ENCODE data around the gene PRB2. TPM values are rescaled to one million over a fixed set of nuclear protein-coding genes. Genes with fewer than 3 reads are reported as not detected.
"Not testable (repeated sequence)": the region's sequence is repeated elsewhere in the genome, so short reads cannot be mapped to it uniquely, and the experiment has no call there.

Gene PRB2
- total and polyA plus RNA-seq, 9 of the 15 experiments (the other 6 are each of a cell fraction or from before 2014, with no cell fraction given), result not detected

DNA sequence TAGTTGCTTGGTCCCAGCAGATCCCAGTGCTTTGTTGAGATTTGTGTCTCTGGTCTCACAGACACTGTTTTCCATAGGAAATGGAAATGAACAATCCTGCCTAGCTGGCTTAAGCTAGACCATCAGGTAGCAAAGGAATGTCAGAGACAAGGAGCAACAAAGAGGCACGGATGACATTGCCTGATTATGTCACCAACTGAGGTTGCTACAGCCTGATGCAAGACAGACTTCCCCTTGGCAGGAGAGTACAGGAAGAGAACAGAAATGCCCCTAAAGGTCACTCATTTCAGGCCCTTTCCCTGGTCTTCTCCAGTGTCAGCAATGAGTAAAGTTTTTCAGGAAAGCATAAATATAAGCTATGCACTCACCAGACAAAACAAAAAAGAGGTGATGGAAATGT is 2.0 kb upstream of the PRB2 start:
- POLR2A ChIA-PET, result no interaction called here
- Histone ChIP-seq H3K27me3 (ENCODE audit: control insufficient read depth in 2 of 2, insufficient read depth in 2 of 2, low read length in 2 of 2) (no peaks in the 10 kb centered on the region), H2AFZ (ENCODE audit: low read depth, low read length) (no peak overlapping the region), H3K4me2 (ENCODE audit: insufficient read depth, low read length) (no peak overlapping the region), H3K9me1 (ENCODE audit: control insufficient read depth, insufficient read depth, low read length) (no peaks in the 10 kb centered on the region), H3K9me3 (replicated peaks; ENCODE audit: control insufficient read depth, insufficient read depth, low read depth, low read length) (no peaks in the 10 kb centered on the region), H3K27ac (ENCODE audit: extremely low read depth, low read depth, low read length) (no peak overlapping the region), H3K9ac (ENCODE audit: insufficient read depth in 1 of 2, low read depth in 2 of 2, low read length in 2 of 2) (no peak overlapping the region), H3K4me3 (no peak overlapping the region), H4K20me1 (replicated peaks; ENCODE audit: control insufficient read depth, insufficient read depth, low read length) (no peaks in the 10 kb centered on the region), H3K36me3 (ENCODE audit: control insufficient read depth, insufficient read depth, low read length) (no peaks in the 10 kb centered on the region), H3K4me1 (replicated peaks in 1 of 2; ENCODE audit: control insufficient read depth in 2 of 2, insufficient read depth in 2 of 2, low read length in 2 of 2) (no peaks in the 10 kb centered on the region), H3K79me2 (ENCODE audit: control insufficient read depth, insufficient read depth, low read length) (no peaks in the 10 kb centered on the region)
- 0% methylated on average over 1 of the region's 1 CpG for WGBS (ENCODE audit: insufficient coverage, low coverage, missing lambda C conversion rate)
- TF ChIP-seq ZNF239 (CRISPR knock-in tag; IDR thresholded peaks at IDR 0.05) (no peak), RFX5 (IDR thresholded peaks at IDR 0.05; ENCODE audit: low read depth, low read length) (no peak), NFE2 (IDR thresholded peaks at IDR 0.05; ENCODE audit: low read depth) (no peak), GABPA (tag; conservative IDR thresholded peaks at IDR 0.05; ENCODE audit: low read depth) (no peak), FOXJ2 (tag; IDR thresholded peaks at IDR 0.05) (no peak), KLF1 (tag; IDR thresholded peaks at IDR 0.05) (no peak), ZFPM2 (CRISPR knock-in tag; IDR thresholded peaks at IDR 0.05) (no peak), FOXJ3 (CRISPR knock-in tag; IDR thresholded peaks at IDR 0.05) (no peak)
- ATAC-seq, result no peak
- no peak for DNase-seq (ENCODE audit: extremely low read depth in 1 of 4, low spot score in 3 of 4)
- intact Hi-C loops (cut with micrococcal nuclease), result no loop called here
- CTCF ChIA-PET (ENCODE audit: low intra/inter-chr PET ratio), result no interaction called here
- BruUV-seq (replicated peaks), result no TSS peak
- in situ Hi-C loops (cut with MboI), result loop anchor here (5.0 kb wide), 1 partner anchor 50 kb away; no protein-coding TSS in a partner anchor
- FAIRE-seq, result no peak

DNA sequence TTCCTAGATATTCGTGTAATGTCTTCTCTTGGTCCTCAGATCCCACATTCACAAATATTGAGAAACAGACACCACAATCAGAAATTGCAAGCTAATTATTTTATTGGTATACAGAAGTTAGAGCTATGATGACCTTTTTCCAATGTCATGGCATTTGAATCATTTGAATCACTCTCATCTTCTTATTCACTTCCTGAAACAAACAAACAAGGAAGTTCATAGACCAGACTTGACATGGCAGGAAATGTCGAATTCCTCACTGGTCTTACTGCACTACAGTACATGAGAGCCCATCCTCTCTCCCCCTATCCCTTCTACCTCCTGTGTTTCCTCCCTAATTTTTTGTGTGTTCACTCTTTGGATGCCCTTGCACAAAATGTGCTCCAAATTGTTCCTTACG is 3.9 kb downstream of the PRB2 start:
- H3K36me3 ChIP-seq (ENCODE audit: control insufficient read depth, insufficient read depth, low read length); intact Hi-C loops (cut with micrococcal nuclease); H3K9me3 ChIP-seq (replicated peaks; ENCODE audit: control insufficient read depth, insufficient read depth, low read depth, low read length); CTCF ChIA-PET (ENCODE audit: low intra/inter-chr PET ratio); H4K20me1 ChIP-seq (replicated peaks; ENCODE audit: control insufficient read depth, insufficient read depth, low read length); H3K27me3 ChIP-seq (ENCODE audit: control insufficient read depth in 2 of 2, insufficient read depth in 2 of 2, low read length in 2 of 2); H3K9ac ChIP-seq (ENCODE audit: insufficient read depth in 1 of 2, low read depth in 2 of 2, low read length in 2 of 2); BruUV-seq (replicated peaks); FAIRE-seq; H3K9me1 ChIP-seq (ENCODE audit: control insufficient read depth, insufficient read depth, low read length); H2AFZ ChIP-seq (ENCODE audit: low read depth, low read length); DNase-seq (ENCODE audit: extremely low read depth in 1 of 4, low spot score in 3 of 4); H3K27ac ChIP-seq (ENCODE audit: extremely low read depth, low read depth, low read length); in situ Hi-C loops (cut with MboI); H3K4me3 ChIP-seq; H3K4me1 ChIP-seq (replicated peaks in 1 of 2; ENCODE audit: control insufficient read depth in 2 of 2, insufficient read depth in 2 of 2, low read length in 2 of 2); POLR2A ChIA-PET; H3K4me2 ChIP-seq (ENCODE audit: insufficient read depth, low read length); ATAC-seq; H3K79me2 ChIP-seq (ENCODE audit: control insufficient read depth, insufficient read depth, low read length): not testable (repeated sequence)
- no CpG with 5 or more reads among the region's 3 CpGs for WGBS (ENCODE audit: insufficient coverage, low coverage, missing lambda C conversion rate)

DNA sequence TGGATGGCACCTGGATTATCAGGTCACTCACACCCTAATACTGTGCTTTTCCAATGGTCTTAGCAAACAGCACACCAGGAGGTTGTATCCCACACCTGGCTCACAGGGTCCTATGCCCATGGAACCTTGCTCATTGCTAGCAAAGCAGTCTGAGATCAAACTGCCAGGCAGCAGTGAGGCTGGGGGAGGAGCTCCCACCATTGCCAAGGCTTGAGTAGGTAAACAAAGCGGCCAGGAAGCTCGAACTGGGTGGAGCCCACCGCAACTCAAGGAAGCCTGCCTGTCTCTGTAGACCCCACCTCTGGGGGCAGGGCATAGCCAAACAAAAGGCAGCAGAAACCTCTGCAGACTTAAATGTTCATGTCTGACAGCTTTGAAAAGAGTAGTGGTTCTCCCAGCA is 17.9 kb downstream of the PRB2 start:
- DNase-seq (ENCODE audit: extremely low read depth in 1 of 4, low spot score in 3 of 4); FAIRE-seq; H3K36me3 ChIP-seq (ENCODE audit: control insufficient read depth, insufficient read depth, low read length); H3K27ac ChIP-seq (ENCODE audit: extremely low read depth, low read depth, low read length); in situ Hi-C loops (cut with MboI); POLR2A ChIA-PET; ATAC-seq; H2AFZ ChIP-seq (ENCODE audit: low read depth, low read length); H3K4me1 ChIP-seq (replicated peaks in 1 of 2; ENCODE audit: control insufficient read depth in 2 of 2, insufficient read depth in 2 of 2, low read length in 2 of 2); H3K79me2 ChIP-seq (ENCODE audit: control insufficient read depth, insufficient read depth, low read length); H3K9me3 ChIP-seq (replicated peaks; ENCODE audit: control insufficient read depth, insufficient read depth, low read depth, low read length); H3K4me3 ChIP-seq; H3K9me1 ChIP-seq (ENCODE audit: control insufficient read depth, insufficient read depth, low read length); H3K9ac ChIP-seq (ENCODE audit: insufficient read depth in 1 of 2, low read depth in 2 of 2, low read length in 2 of 2); H3K4me2 ChIP-seq (ENCODE audit: insufficient read depth, low read length); intact Hi-C loops (cut with micrococcal nuclease); H3K27me3 ChIP-seq (ENCODE audit: control insufficient read depth in 2 of 2, insufficient read depth in 2 of 2, low read length in 2 of 2); CTCF ChIA-PET (ENCODE audit: low intra/inter-chr PET ratio); BruUV-seq (replicated peaks); H4K20me1 ChIP-seq (replicated peaks; ENCODE audit: control insufficient read depth, insufficient read depth, low read length): not testable (repeated sequence)
- no CpG with 5 or more reads among the region's 3 CpGs for WGBS (ENCODE audit: insufficient coverage, low coverage, missing lambda C conversion rate)

Data from K562 (cell line).